Parathyroid adenoma (tissue), 2 donors: ENCODE measurements around the gene C1orf74.

Source experiments
- H2AFZ ChIP-seq: fragments of 300-600 bp; sonication (generic); one replicate; pipeline ENCODE4 v1.7.0; 2017; ENCODE audit warnings: antibody characterized with exemption, mild to moderate bottlenecking
- H3K27ac ChIP-seq: fragments of 300-600 bp; sonication (generic); one replicate; pipeline ENCODE4 v1.7.0; 2017
- H3K27me3 ChIP-seq: fragments of 300-600 bp; sonication (generic); one replicate; pipeline ENCODE4 v1.7.0; 2017; ENCODE audit warnings: low read length; ENCODE audit not compliant: control insufficient read depth, insufficient read depth
- H3K36me3 ChIP-seq: fragments of 300-600 bp; sonication (generic); one replicate; pipeline ENCODE4 v1.7.0; 2017; ENCODE audit warnings: low read length; ENCODE audit not compliant: control insufficient read depth, insufficient read depth
- H3K4me1 ChIP-seq: fragments of 300-600 bp; sonication (generic); one replicate; pipeline ENCODE4 v1.7.0; 2017; ENCODE audit warnings: control low read depth
- H3K4me2 ChIP-seq: fragments of 300-600 bp; sonication (generic); one replicate; pipeline ENCODE4 v1.7.0; 2017; ENCODE audit warnings: low read length
- H3K4me3 ChIP-seq: fragments of 300-600 bp; sonication (generic); one replicate; pipeline ENCODE4 v1.7.0; 2017; ENCODE audit warnings: low read depth, low read length
- H3K79me2 ChIP-seq: fragments of 300-600 bp; sonication (generic); one replicate; pipeline ENCODE4 v1.7.0; 2017; ENCODE audit warnings: control low read depth
- H3K9ac ChIP-seq: fragments of 300-600 bp; sonication (generic); one replicate; pipeline ENCODE4 v1.7.0; 2017; ENCODE audit warnings: mild to moderate bottlenecking
- H3K9me3 ChIP-seq: fragments of 300-600 bp; sonication (generic); one replicate; pipeline ENCODE4 v1.7.0; 2017; ENCODE audit warnings: low read length; ENCODE audit not compliant: control insufficient read depth
- TF ChIP-seq, protein P1 (sequence below): fragments of 300-600 bp; sonication (generic); IDR thresholded peaks from one replicate; pipeline ENCODE4 v1.7.0; 2017; ENCODE audit warnings: antibody characterized with exemption, mild to moderate bottlenecking
- donor health status: primary hyperparathyroidism.

The C1orf74 gene

DNA sequence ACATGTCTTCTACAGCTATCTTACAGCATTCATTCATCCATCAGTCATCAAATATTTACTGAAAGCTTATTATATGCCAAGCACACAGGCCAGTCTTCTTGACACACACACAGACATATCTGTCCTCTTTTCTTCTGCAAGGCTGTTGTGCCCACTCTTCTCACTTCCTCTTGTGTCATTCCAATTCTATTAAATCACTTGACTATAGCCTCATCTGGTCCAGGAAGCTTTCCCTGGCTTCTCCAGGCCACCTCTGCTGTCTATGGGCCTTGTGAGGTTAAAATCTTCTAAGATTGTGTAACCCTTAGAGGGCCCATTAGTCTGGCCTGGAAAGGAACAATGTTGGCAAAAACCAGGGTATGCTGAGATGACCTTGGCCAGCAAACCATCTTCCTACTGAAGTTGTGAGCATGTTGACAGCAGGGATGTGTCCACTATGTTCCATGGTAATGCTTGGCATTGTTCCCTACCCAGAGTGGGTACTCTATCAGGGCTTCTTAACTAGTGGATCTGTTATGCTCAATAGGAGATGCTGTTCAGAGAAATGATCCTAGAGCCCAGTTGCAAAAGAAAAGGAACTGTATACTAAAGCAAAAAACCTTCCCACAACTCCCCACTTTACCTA, 23.2 kb downstream of the C1orf74 start:
- Histone ChIP-seq H3K36me3 (no peaks in the 10 kb centered on the region), H3K4me2 (no peak overlapping the region), H3K9me3 (no peaks in the 10 kb centered on the region), H2AFZ (no peak overlapping the region), H3K27me3 (no peaks in the 10 kb centered on the region), H3K27ac (no peak overlapping the region), H3K79me2 (no peaks in the 10 kb centered on the region), H3K4me1 (no peaks in the 10 kb centered on the region), H3K9ac (no peak overlapping the region), H3K4me3 (no peak overlapping the region)
- TF ChIP-seq, protein P1, sequence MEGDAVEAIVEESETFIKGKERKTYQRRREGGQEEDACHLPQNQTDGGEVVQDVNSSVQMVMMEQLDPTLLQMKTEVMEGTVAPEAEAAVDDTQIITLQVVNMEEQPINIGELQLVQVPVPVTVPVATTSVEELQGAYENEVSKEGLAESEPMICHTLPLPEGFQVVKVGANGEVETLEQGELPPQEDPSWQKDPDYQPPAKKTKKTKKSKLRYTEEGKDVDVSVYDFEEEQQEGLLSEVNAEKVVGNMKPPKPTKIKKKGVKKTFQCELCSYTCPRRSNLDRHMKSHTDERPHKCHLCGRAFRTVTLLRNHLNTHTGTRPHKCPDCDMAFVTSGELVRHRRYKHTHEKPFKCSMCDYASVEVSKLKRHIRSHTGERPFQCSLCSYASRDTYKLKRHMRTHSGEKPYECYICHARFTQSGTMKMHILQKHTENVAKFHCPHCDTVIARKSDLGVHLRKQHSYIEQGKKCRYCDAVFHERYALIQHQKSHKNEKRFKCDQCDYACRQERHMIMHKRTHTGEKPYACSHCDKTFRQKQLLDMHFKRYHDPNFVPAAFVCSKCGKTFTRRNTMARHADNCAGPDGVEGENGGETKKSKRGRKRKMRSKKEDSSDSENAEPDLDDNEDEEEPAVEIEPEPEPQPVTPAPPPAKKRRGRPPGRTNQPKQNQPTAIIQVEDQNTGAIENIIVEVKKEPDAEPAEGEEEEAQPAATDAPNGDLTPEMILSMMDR = no peak

GRCh38 chr1:209759829-209760359, 24.5 kb downstream of the C1orf74 start:
- TF ChIP-seq, protein P1 = no peak
- Histone ChIP-seq H3K4me3 (no peak overlapping the region), H3K27me3 (no peaks in the 10 kb centered on the region), H3K27ac (no peak overlapping the region), H3K4me2 (no peak overlapping the region), H3K9me3 (no peaks in the 10 kb centered on the region), H3K79me2 (no peaks in the 10 kb centered on the region), H3K9ac (no peak overlapping the region), H3K36me3 (no peaks in the 10 kb centered on the region), H3K4me1 (no peaks in the 10 kb centered on the region), H2AFZ (no peak overlapping the region)

- H3K9ac ChIP-seq = no peak overlapping the region
- H3K4me3 ChIP-seq = no peak overlapping the region
- no peaks in the 10 kb centered on the region for H3K4me1 ChIP-seq
- no peaks in the 10 kb centered on the region for H3K9me3 ChIP-seq
- no peaks in the 10 kb centered on the region for H3K27me3 ChIP-seq
- H3K4me2 ChIP-seq = no peak overlapping the region
- no peaks in the 10 kb centered on the region for H3K79me2 ChIP-seq
- H3K36me3 ChIP-seq = no peaks in the 10 kb centered on the region
- no peak overlapping the region for H3K27ac ChIP-seq
- no peak overlapping the region for H2AFZ ChIP-seq
- TF ChIP-seq, protein P1 = no peak
Observed at GRCh38 chr1:209758400-209758799, 26.0 kb downstream of the C1orf74 start.

- Histone ChIP-seq H3K4me3 (no peak overlapping the region), H3K27ac (no peak overlapping the region), H3K9me3 (no peaks in the 10 kb centered on the region), H3K79me2 (no peaks in the 10 kb centered on the region), H3K4me2 (no peak overlapping the region), H3K36me3 (no peaks in the 10 kb centered on the region), H3K27me3 (no peaks in the 10 kb centered on the region), H2AFZ (no peak overlapping the region), H3K4me1 (no peaks in the 10 kb centered on the region), H3K9ac (no peak overlapping the region)
- TF ChIP-seq, protein P1 = no peak
Observed at GRCh38 chr1:209756615-209757445, 27.5 kb downstream of the C1orf74 start.
